Loucy (cell line): Measurements from ENCODE around the gene KRT4.

Experiments used
- H2AFZ ChIP-seq: fragments of 200-600 bp; sonication (generic); 2 replicates; pipeline ENCODE4 v1.6.0; 2016; ENCODE audit warnings: antibody characterized with exemption, mild to moderate bottlenecking, low read length, moderate library complexity
- H3F3A ChIP-seq: fragments of 200-600 bp; 2 replicates; pipeline ENCODE4 v1.6.0; 2016; ENCODE audit warnings: antibody characterized with exemption, low read depth, mild to moderate bottlenecking
- H3K27me3 ChIP-seq: fragments of 200-600 bp; sonication (generic); 2 replicates; pipeline ENCODE4 v1.6.1; 2014; ENCODE audit warnings: low read length, mild to moderate bottlenecking; ENCODE audit not compliant: insufficient read depth, poor library complexity, severe bottlenecking
- H3K36me3 ChIP-seq: fragments of 200-600 bp; sonication (generic); 2 replicates; pipeline ENCODE4 v1.6.1; 2016; ENCODE audit warnings: low read length; ENCODE audit not compliant: insufficient read depth
- H3K4me1 ChIP-seq: fragments of 200-600 bp; sonication (generic); 2 replicates; pipeline ENCODE4 v1.5.1; 2014; ENCODE audit warnings: low read length, mild to moderate bottlenecking; ENCODE audit not compliant: insufficient read depth, poor library complexity, severe bottlenecking
- H3K4me2 ChIP-seq: fragments of 200-600 bp; sonication (generic); 2 replicates; pipeline ENCODE4 v1.6.0; 2014; ENCODE audit warnings: antibody characterized with exemption, low read length, low read depth, mild to moderate bottlenecking; ENCODE audit not compliant: poor library complexity, severe bottlenecking
- H3K4me3 ChIP-seq: fragments of 200-600 bp; sonication (generic); 2 replicates; pipeline ENCODE4 v1.5.1; 2014; ENCODE audit warnings: low read length, mild to moderate bottlenecking, mixed read lengths; ENCODE audit not compliant: poor library complexity, severe bottlenecking
- H3K79me2 ChIP-seq: fragments of 200-600 bp; sonication (generic); 2 replicates; pipeline ENCODE4 v1.6.1; 2014; ENCODE audit warnings: low read length; ENCODE audit not compliant: insufficient read depth
- H3K9ac ChIP-seq: fragments of 200-600 bp; sonication (generic); 2 replicates; pipeline ENCODE4 v1.6.0; 2014; ENCODE audit warnings: mild to moderate bottlenecking, low read depth, low read length, moderate library complexity; ENCODE audit not compliant: poor library complexity, severe bottlenecking
- H3K9me2 ChIP-seq: fragments of 200-600 bp; sonication (generic); replicated peaks from 2 replicates; pipeline ENCODE4 v1.6.1; 2016; ENCODE audit warnings: low read depth, low read length, mixed read lengths
- H3K9me3 ChIP-seq: fragments of 200-600 bp; sonication (generic); 2 replicates; pipeline ENCODE4 v1.6.1; 2014; ENCODE audit warnings: mild to moderate bottlenecking, antibody characterized with exemption, low read length, low read depth; ENCODE audit not compliant: insufficient read depth
- H4K20me1 ChIP-seq: fragments of 200-600 bp; sonication (generic); 2 replicates; pipeline ENCODE4 v1.6.0; 2014; ENCODE audit warnings: antibody characterized with exemption, low read length, mild to moderate bottlenecking; ENCODE audit not compliant: insufficient read depth, poor library complexity, severe bottlenecking
- CTCF ChIP-seq: fragments of 200-600 bp; sonication (generic); conservative IDR thresholded peaks from 2 replicates; pipeline ENCODE4 v1.5.1; 2014; ENCODE audit warnings: mild to moderate bottlenecking, antibody characterized with exemption, low read length
- EZH2phosphoT487 ChIP-seq: fragments of 200-600 bp; IDR thresholded peaks from 2 replicates; pipeline ENCODE4 v1.6.1; 2018; ENCODE audit warnings: antibody characterized with exemption, mild to moderate bottlenecking, moderate library complexity, borderline replicate concordance

KRT4 gene

GRCh38 chr12:52776435-52776834 is 37.5 kb downstream of the KRT4 start:
- H3K9me2 ChIP-seq: no peaks in the 10 kb centered on the region
- H3K79me2 ChIP-seq: no peaks in the 10 kb centered on the region
- no peaks in the 10 kb centered on the region for H3F3A ChIP-seq
- no peak for TF ChIP-seq EZH2phosphoT487
- H4K20me1 ChIP-seq: no peaks in the 10 kb centered on the region
- no peaks in the 10 kb centered on the region for H3K36me3 ChIP-seq
- no peak overlapping the region for H3K4me3 ChIP-seq
- H3K9me3 ChIP-seq: no peaks in the 10 kb centered on the region
- no peak overlapping the region for H2AFZ ChIP-seq
- no peaks in the 10 kb centered on the region for H3K4me1 ChIP-seq
- H3K27me3 ChIP-seq: no peaks in the 10 kb centered on the region
- H3K9ac ChIP-seq: no peak overlapping the region
- H3K4me2 ChIP-seq: no peak overlapping the region

DNA sequence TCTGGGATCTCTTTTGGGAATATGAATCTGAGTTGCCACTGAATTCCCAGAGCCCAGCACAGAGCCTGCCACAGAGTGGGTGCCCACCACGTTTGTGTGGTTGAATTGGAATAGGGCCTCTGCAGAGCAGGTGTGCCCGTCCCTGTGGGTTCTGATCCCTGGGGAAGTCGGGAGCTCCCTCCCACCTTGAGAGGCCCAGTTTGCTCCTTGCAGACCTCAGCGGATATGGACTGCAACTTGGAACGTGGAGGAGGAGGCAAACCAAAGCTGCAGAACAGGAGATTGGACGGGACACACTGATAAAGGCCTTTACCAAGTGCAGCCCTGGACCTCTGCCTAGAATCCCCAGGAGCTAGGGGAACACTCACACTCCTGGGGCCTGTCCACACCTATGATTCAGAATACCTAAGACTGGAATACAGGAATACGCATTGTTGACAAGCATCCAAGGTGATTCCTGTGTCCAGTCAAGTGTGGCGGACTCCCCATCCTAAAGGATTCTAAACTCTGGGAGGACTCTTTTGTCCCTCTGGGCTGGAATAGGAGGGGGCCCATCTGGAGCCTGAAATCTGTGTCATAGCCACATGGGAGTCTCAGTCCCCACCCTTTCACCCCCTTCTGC is 39.2 kb downstream of the KRT4 start:
- no peak for TF ChIP-seq CTCF
- no peak for TF ChIP-seq EZH2phosphoT487
- Histone ChIP-seq H3F3A (no peaks in the 10 kb centered on the region), H3K4me2 (no peak overlapping the region), H3K4me3 (no peak overlapping the region), H2AFZ (no peak overlapping the region), H3K4me1 (no peaks in the 10 kb centered on the region), H3K79me2 (no peaks in the 10 kb centered on the region), H3K9me3 (no peaks in the 10 kb centered on the region), H3K9ac (no peak overlapping the region), H3K36me3 (no peaks in the 10 kb centered on the region), H4K20me1 (no peaks in the 10 kb centered on the region), H3K9me2 (no peaks in the 10 kb centered on the region), H3K27me3 (no peaks in the 10 kb centered on the region)

DNA sequence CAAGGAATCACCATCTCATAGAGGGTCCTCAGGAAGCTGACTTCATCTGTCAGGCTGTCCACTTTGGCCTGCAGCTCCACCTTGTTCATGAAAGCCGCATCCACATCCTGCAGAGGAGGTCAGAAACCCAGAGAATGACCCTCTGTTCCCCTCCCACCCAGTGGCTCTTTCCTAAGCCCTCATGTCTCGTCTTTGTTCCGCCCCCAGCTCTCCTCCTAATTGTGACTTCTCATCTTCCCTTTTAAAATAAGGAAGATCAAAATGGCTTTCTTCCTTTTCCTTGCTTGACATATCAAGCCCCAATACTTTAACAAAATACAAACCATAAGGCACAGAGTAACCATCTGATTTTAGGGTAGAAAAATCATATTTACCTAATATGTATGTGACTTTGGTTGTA is 41.1 kb downstream of the KRT4 start:
- Histone ChIP-seq H3K27me3 (no peaks in the 10 kb centered on the region), H3K36me3 (no peaks in the 10 kb centered on the region), H2AFZ (no peak overlapping the region), H4K20me1 (no peaks in the 10 kb centered on the region), H3K79me2 (no peaks in the 10 kb centered on the region), H3K4me3 (no peak overlapping the region), H3K9me3 (no peaks in the 10 kb centered on the region), H3K4me1 (no peaks in the 10 kb centered on the region), H3K4me2 (no peak overlapping the region), H3F3A (no peaks in the 10 kb centered on the region), H3K9ac (no peak overlapping the region), H3K9me2 (no peaks in the 10 kb centered on the region)
- TF ChIP-seq CTCF (no peak), EZH2phosphoT487 (no peak)

- no peaks in the 10 kb centered on the region for H3K9me3 ChIP-seq
- no peak overlapping the region for H3K9ac ChIP-seq
- H3K4me3 ChIP-seq: no peak overlapping the region
- no peaks in the 10 kb centered on the region for H3K4me1 ChIP-seq
- no peaks in the 10 kb centered on the region for H3K9me2 ChIP-seq
- no peak overlapping the region for H3K4me2 ChIP-seq
- H3F3A ChIP-seq: no peaks in the 10 kb centered on the region
- H2AFZ ChIP-seq: no peak overlapping the region
- TF ChIP-seq CTCF: no peak
- TF ChIP-seq EZH2phosphoT487: no peak
- H4K20me1 ChIP-seq: no peaks in the 10 kb centered on the region
- H3K79me2 ChIP-seq: no peaks in the 10 kb centered on the region
- H3K36me3 ChIP-seq: no peaks in the 10 kb centered on the region
- no peaks in the 10 kb centered on the region for H3K27me3 ChIP-seq
These were observed 41.7 kb downstream of the KRT4 start for GRCh38 chr12:52772188-52772587.
